Tibial artery (tissue), 4 donors: ENCODE results near the gene FXYD5.

Source experiments
- DNase-seq, 2 donors: peaks; one replicate each; pipeline ENCODE4 v3.0.0-alpha.2; 2019
- H3K27ac ChIP-seq, 2 donors: fragments of 200-600 bp; sonication (generic) in 1 of 2; 1 replicate in 1 of 2; 2 replicates in 1 of 2; pipeline ENCODE4 v1.5.1; 2018 to 2019; ENCODE audit warnings: mild to moderate bottlenecking in 1 of 2
- H3K27me3 ChIP-seq, 2 donors: fragments of 200-600 bp; sonication (generic) in 1 of 2; one replicate each; pipeline versions ENCODE4 v1.5.1 to v1.6.0; 2016 to 2019
- H3K36me3 ChIP-seq, 3 donors: fragments of 200-600 bp; sonication (generic) in 2 of 3; one replicate each; pipeline ENCODE4 v1.5.1; 2016 to 2019; ENCODE audit warnings: mild to moderate bottlenecking in 2 of 3
- H3K4me1 ChIP-seq, 4 donors: fragments of 200-600 bp; sonication (generic) in 2 of 4; 1 replicate in 3 of 4; 2 replicates in 1 of 4; pipeline ENCODE4 v1.5.1; 2016 to 2019
- H3K4me3 ChIP-seq, 2 donors: fragments of 200-600 bp; sonication (generic) in 1 of 2; 1 replicate in 1 of 2; 2 replicates in 1 of 2; pipeline ENCODE4 v1.5.1; 2018 to 2019; ENCODE audit warnings: mild to moderate bottlenecking in 2 of 2
- H3K9me3 ChIP-seq, 3 donors: fragments of 200-600 bp; sonication (generic) in 1 of 3; one replicate each; pipeline ENCODE4 v1.5.1; 2016 to 2019
- intact Hi-C: fragments of 100-400 bp; cut with DNase I; formaldehyde crosslinking; loops from one replicate; pipeline ENCODE4 v1.15.0; 2023; ENCODE audit warnings: low total_unique reads
- TF ChIP-seq, protein P1 (sequence below), 2 experiments: fragments of 200-600 bp in 1 of 2; fragments of 450-650 bp in 1 of 2; IDR thresholded peaks; one replicate each; pipeline ENCODE4 v1.5.1; 2017 to 2019; ENCODE audit warnings: antibody characterized with exemption in 2 of 2, mild to moderate bottlenecking in 1 of 2, moderate library complexity in 1 of 2

FXYD5 gene

DNA sequence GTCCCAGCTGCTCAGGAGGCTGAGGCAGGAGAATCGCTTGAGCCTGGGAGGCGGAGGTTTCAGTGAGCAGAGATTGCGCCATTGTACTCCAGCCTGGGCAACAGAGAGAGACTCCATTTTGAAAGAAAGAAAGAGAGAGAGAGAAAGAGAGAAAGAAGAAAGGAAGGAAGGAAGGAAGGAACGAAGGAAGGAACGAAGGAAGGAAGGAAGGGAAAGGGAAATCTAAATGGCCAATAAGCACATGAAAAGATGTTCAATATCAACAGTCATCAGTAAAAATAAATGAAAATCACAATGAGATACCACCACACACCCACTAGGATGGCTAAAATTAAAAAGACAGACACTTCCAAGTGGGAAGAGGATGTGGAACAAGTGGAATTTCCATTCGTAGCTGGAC lies 19.7 kb downstream of the FXYD5 start:
- H3K27me3 ChIP-seq: peaks cover 0 to 6% of the 10 kb centered on the region in 2 donors

DNA sequence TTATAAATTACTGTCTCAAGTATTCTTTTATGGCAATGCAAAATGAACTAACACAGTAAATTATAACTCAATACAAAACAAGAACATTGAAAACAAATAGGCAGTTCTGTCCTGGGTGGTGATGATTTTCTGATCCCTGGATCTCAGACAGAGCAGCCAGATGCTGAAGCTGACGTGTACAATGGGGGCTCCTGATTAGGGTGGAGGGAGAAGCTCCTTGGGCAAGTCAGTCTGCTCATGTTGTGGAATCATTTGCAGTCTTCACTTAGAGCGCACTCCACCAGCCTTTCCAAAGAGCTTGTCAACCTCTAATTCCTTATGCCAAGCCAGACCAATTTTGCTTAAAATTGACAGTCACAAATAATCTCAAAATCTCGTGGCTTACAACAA lies 21.6 kb downstream of the FXYD5 start:
- no peak for DNase-seq
- intact Hi-C loops: no loop called here
- no peak overlapping the region for H3K27ac ChIP-seq
- H3K9me3 ChIP-seq: no peaks in the 10 kb centered on the region
- no peaks in the 10 kb centered on the region for H3K4me1 ChIP-seq
- no peaks in the 10 kb centered on the region for H3K36me3 ChIP-seq
- TF ChIP-seq, protein P1, sequence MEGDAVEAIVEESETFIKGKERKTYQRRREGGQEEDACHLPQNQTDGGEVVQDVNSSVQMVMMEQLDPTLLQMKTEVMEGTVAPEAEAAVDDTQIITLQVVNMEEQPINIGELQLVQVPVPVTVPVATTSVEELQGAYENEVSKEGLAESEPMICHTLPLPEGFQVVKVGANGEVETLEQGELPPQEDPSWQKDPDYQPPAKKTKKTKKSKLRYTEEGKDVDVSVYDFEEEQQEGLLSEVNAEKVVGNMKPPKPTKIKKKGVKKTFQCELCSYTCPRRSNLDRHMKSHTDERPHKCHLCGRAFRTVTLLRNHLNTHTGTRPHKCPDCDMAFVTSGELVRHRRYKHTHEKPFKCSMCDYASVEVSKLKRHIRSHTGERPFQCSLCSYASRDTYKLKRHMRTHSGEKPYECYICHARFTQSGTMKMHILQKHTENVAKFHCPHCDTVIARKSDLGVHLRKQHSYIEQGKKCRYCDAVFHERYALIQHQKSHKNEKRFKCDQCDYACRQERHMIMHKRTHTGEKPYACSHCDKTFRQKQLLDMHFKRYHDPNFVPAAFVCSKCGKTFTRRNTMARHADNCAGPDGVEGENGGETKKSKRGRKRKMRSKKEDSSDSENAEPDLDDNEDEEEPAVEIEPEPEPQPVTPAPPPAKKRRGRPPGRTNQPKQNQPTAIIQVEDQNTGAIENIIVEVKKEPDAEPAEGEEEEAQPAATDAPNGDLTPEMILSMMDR (IDR thresholded peaks at IDR 0.05): no peak
- peaks cover 0 to 6% of the 10 kb centered on the region in 2 donors for H3K27me3 ChIP-seq
- no peak overlapping the region for H3K4me3 ChIP-seq

More for the DNA sequence above, 19.7 kb downstream of the FXYD5 start:
- Histone ChIP-seq H3K9me3 (no peaks in the 10 kb centered on the region), H3K36me3 (peaks cover 0 to 6% (median 0%) of the 10 kb centered on the region in 3 donors), H3K27ac (no peak overlapping the region), H3K4me3 (no peak overlapping the region), H3K4me1 (no peaks in the 10 kb centered on the region)
- DNase-seq: no peak
- intact Hi-C loops: no loop called here
- TF ChIP-seq, protein P1 (IDR thresholded peaks at IDR 0.05): no peak

DNA sequence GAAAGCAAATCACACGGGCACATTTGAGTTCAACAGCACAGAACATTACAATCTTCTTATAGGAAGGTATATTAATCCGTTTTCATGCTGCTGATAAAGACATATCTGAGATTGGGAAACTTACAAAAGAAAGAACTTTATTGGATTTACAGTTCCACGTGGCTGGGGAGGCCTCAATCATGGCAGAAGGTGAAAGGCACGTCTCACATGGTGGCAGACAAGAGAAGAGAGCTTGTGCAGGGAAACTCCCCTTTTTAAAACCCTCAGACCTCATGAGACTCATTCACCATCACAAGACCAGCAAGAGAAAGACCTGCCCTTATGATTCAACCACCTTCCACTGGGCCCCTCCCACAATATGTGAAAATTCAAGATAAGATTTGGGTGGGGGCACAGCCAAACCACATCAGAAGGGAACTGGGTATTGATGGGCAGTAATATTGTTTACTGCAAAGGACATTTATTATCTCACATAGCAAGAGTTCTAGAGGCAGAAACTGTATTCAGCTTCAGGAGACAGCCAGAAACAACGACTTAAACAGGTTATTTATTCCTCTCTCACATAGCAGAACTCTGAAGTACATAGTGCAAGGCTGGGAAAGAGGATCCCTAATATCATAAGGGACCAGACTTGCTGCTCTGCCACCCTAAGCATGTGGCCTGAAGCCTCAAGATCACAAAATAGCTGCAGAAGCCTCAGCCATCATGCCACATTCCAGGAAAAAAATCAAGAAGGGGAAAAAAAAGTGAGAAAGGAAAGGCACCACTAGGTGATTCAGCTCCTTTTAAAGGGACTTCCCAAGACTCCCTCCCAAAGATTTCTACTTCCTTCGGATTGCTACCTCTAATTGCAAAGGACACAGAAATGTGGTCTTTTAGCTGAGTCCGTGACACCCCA lies 23.1 kb downstream of the FXYD5 start:
- H3K27me3 ChIP-seq: peaks cover 0 to 7% of the 10 kb centered on the region in 2 donors
- intact Hi-C loops: no loop called here
- H3K4me1 ChIP-seq: no peaks in the 10 kb centered on the region
- H3K4me3 ChIP-seq: no peak overlapping the region
- TF ChIP-seq, protein P1 (IDR thresholded peaks at IDR 0.05): no peak
- DNase-seq: no peak
- H3K36me3 ChIP-seq: no peaks in the 10 kb centered on the region
- H3K27ac ChIP-seq: no peak overlapping the region
- peaks cover 0 to 2% (median 1%) of the 10 kb centered on the region in 3 donors for H3K9me3 ChIP-seq

DNA sequence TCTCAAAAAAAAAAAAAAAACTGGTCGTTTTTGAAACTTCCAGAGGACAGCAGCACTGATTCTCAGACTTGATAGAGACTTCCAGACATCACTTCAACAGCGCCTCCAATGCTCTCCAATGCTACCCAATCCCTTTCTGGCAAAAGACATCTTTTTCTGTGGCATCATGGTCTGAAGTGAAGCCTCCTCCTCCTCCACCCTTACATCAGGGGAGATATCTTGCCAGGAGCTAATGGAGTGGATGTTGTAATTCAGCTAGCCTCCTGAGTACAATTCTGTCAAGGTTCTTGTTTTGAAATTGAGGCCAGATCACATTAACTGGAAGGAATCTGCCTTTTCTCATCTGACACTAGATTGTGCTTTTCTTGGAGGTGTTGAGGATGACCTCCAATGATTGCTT lies 24.2 kb downstream of the FXYD5 start:
- no peak for DNase-seq
- H3K27ac ChIP-seq: no peak overlapping the region
- TF ChIP-seq, protein P1 (IDR thresholded peaks at IDR 0.05): no peak
- H3K36me3 ChIP-seq: no peaks in the 10 kb centered on the region
- H3K9me3 ChIP-seq: peaks cover 0 to 7% (median 6%) of the 10 kb centered on the region in 3 donors
- no peak overlapping the region for H3K4me3 ChIP-seq
- no peaks in the 10 kb centered on the region for H3K4me1 ChIP-seq
- peaks cover 0 to 9% of the 10 kb centered on the region in 2 donors for H3K27me3 ChIP-seq
- intact Hi-C loops: no loop called here

DNA sequence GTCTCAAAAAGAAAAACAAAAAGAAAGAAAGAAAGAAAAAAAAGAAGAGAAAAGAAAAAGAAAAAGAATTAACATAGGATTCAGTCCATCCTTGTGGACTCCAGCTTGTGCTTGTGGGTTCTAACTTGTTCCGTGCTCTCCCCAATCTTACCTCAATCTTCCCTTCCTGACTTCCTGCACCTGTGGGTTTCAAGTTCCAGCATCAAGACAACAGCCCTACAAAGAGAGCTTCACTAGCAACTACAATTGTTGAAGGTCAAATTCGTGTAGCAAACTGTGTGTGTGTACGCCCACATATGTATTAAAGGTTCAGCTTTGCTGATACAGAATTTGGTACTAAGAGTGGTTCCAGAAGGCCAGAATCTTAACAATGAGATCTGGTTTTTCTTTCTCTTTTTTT lies 25.3 kb downstream of the FXYD5 start:
- no peak for DNase-seq
- peaks cover 0 to 9% of the 10 kb centered on the region in 2 donors for H3K27me3 ChIP-seq
- no peak overlapping the region for H3K27ac ChIP-seq
- no peak overlapping the region for H3K4me3 ChIP-seq
- H3K9me3 ChIP-seq: peaks cover 2 to 7% (median 6%) of the 10 kb centered on the region in 3 donors
- H3K4me1 ChIP-seq: no peaks in the 10 kb centered on the region
- intact Hi-C loops: no loop called here
- no peaks in the 10 kb centered on the region for H3K36me3 ChIP-seq
- TF ChIP-seq, protein P1 (IDR thresholded peaks at IDR 0.05): no peak
